NCI-H226 (cell line): ENCODE data around the gene AP1S2.
"Not testable (repeated sequence)": the region's sequence is repeated elsewhere in the genome, so short reads cannot be mapped to it uniquely, and the experiment has no call there.

ENCODE experiments used
- DNase-seq: peaks from one replicate; pipeline ENCODE4 v3.0.0-alpha.2; 2015

AP1S2 gene

GRCh38 chrX:15854712-15855567 lies at the start of gene AP1S2:
AP1S2 (minus strand) TSS chrX:15854813; CDS start chrX:15852524, 2,289 bp downstream.
- DNase-seq = peak; percentile 81

GRCh38 chrX:15903186-15903681 lies 48.6 kb upstream of the AP1S2 start:
- no peak for DNase-seq

GRCh38 chrX:15895334-15895733 lies 40.7 kb upstream of the AP1S2 start:
- DNase-seq = no peak

GRCh38 chrX:15894724-15895123 lies 40.1 kb upstream of the AP1S2 start:
- no peak for DNase-seq

GRCh38 chrX:15890463-15890862 lies 35.9 kb upstream of the AP1S2 start:
- DNase-seq = no peak

- DNase-seq = no peak
These were observed 33.4 kb upstream of the AP1S2 start for GRCh38 chrX:15888062-15888461.

GRCh38 chrX:15883540-15883863 lies 28.9 kb upstream of the AP1S2 start:
- DNase-seq = no peak

- DNase-seq = peak; percentile 51
These were observed 28.3 kb upstream of the AP1S2 start for GRCh38 chrX:15882704-15883539.

GRCh38 chrX:15881381-15881897 lies 26.8 kb upstream of the AP1S2 start:
- DNase-seq = no peak

- not testable (repeated sequence) for DNase-seq
These were observed 23.3 kb upstream of the AP1S2 start for GRCh38 chrX:15877914-15878313.

- no peak for DNase-seq
These were observed 22.8 kb upstream of the AP1S2 start for GRCh38 chrX:15877380-15877779.

- DNase-seq = no peak
These were observed 20.1 kb upstream of the AP1S2 start for GRCh38 chrX:15874672-15875071.

- DNase-seq = no peak
These were observed 19.0 kb upstream of the AP1S2 start for GRCh38 chrX:15873566-15873965.

GRCh38 chrX:15870310-15870709 lies 15.7 kb upstream of the AP1S2 start:
- DNase-seq = no peak

GRCh38 chrX:15869695-15870094 lies 15.1 kb upstream of the AP1S2 start:
- no peak for DNase-seq

- no peak for DNase-seq
These were observed 11.5 kb upstream of the AP1S2 start for GRCh38 chrX:15866147-15866546.

- DNase-seq = peak; percentile 46
These were observed 10.0 kb upstream of the AP1S2 start for GRCh38 chrX:15864629-15865028.

- no peak for DNase-seq
These were observed 9.4 kb upstream of the AP1S2 start for GRCh38 chrX:15864023-15864422.

- DNase-seq = no peak
These were observed 6.3 kb upstream of the AP1S2 start for GRCh38 chrX:15860921-15861320.

GRCh38 chrX:15858051-15858450 lies 3.4 kb upstream of the AP1S2 start:
- DNase-seq = no peak

- no peak for DNase-seq
These were observed 2.0 kb upstream of the AP1S2 start for GRCh38 chrX:15856636-15857035.

GRCh38 chrX:15856222-15856587 lies 1.6 kb upstream of the AP1S2 start:
- DNase-seq = no peak

- no peak for DNase-seq
These were observed 1.1 kb upstream of the AP1S2 start for GRCh38 chrX:15855568-15856221.
